ENCODE measurements around the gene LRRFIP2. TPM values are rescaled to one million over a fixed set of nuclear protein-coding genes. Genes with fewer than 3 reads are reported as not detected.
A peak's percentile ranks its signal among the peaks of the same experiment; 100 is the strongest.

LRRFIP2 gene
- total RNA-seq, 2 donors from 2014 or later: 102 to 134 TPM

GRCh38 chr3:37026851-37027250 lies 147.5 kb downstream of the LRRFIP2 start:
- H3K4me3 ChIP-seq: no peak overlapping the region
- H3K27ac ChIP-seq: no peak overlapping the region
- H3K9me3 ChIP-seq: no peaks in the 10 kb centered on the region
- TF ChIP-seq POLR2A (IDR thresholded peaks at IDR 0.05) (no peak), POLR2AphosphoS5 (IDR thresholded peaks at IDR 0.05) (no peak), CTCF (IDR thresholded peaks at IDR 0.05) (no peak)
- DNase-seq (ENCODE audit: low spot score): no peak
- peaks cover 9% of the 10 kb centered on the region for H3K4me1 ChIP-seq (replicated peaks)
- no peaks in the 10 kb centered on the region for H3K36me3 ChIP-seq
- H3K27me3 ChIP-seq (replicated peaks; ENCODE audit: insufficient read depth): no peaks in the 10 kb centered on the region
- intact Hi-C loops (cut with DNase I): no loop called here
- 93% methylated on average over 5 of the region's 5 CpGs for WGBS

- intact Hi-C loops (cut with DNase I): loop anchor here (2.0 kb wide), 1 partner anchor 187 kb away; no protein-coding TSS in a partner anchor
- TF ChIP-seq POLR2AphosphoS5 (IDR thresholded peaks at IDR 0.05): no peak
- no peak for TF ChIP-seq CTCF (IDR thresholded peaks at IDR 0.05)
- TF ChIP-seq POLR2A (IDR thresholded peaks at IDR 0.05): no peak
- H3K36me3 ChIP-seq: no peaks in the 10 kb centered on the region
- H3K4me3 ChIP-seq: no peak overlapping the region
- H3K27ac ChIP-seq: no peak overlapping the region
- peaks cover 4% of the 10 kb centered on the region for H3K4me1 ChIP-seq (replicated peaks)
- 97% methylated on average over 3 of the region's 3 CpGs for WGBS
- DNase-seq (ENCODE audit: low spot score): no peak
- no peaks in the 10 kb centered on the region for H3K27me3 ChIP-seq (replicated peaks; ENCODE audit: insufficient read depth)
- no peaks in the 10 kb centered on the region for H3K9me3 ChIP-seq
Measured at GRCh38 chr3:37025561-37026335, 148.6 kb downstream of the LRRFIP2 start.

- intact Hi-C loops (cut with DNase I): loop anchor here (2.0 kb wide), 1 partner anchor 188 kb away; no protein-coding TSS in a partner anchor
- peaks cover 4% of the 10 kb centered on the region for H3K4me1 ChIP-seq (replicated peaks)
- H3K27ac ChIP-seq: no peak overlapping the region
- WGBS: 99% methylated on average over 3 of the region's 3 CpGs
- TF ChIP-seq POLR2AphosphoS5 (IDR thresholded peaks at IDR 0.05) (no peak), CTCF (IDR thresholded peaks at IDR 0.05) (no peak), POLR2A (IDR thresholded peaks at IDR 0.05) (no peak)
- no peaks in the 10 kb centered on the region for H3K27me3 ChIP-seq (replicated peaks; ENCODE audit: insufficient read depth)
- no peak overlapping the region for H3K4me3 ChIP-seq
- no peak for DNase-seq (ENCODE audit: low spot score)
- no peaks in the 10 kb centered on the region for H3K9me3 ChIP-seq
- H3K36me3 ChIP-seq: no peaks in the 10 kb centered on the region
Measured at GRCh38 chr3:37024820-37025405, 149.5 kb downstream of the LRRFIP2 start.

GRCh38 chr3:37024092-37024491 lies 150.3 kb downstream of the LRRFIP2 start:
- 75% methylated on average over 2 of the region's 2 CpGs for WGBS
- Histone ChIP-seq H3K9me3 (no peaks in the 10 kb centered on the region), H3K27me3 (replicated peaks; ENCODE audit: insufficient read depth) (no peaks in the 10 kb centered on the region), H3K4me1 (replicated peaks) (peaks cover 4% of the 10 kb centered on the region), H3K27ac (peak overlapping the region in 1 of 2 donors; percentile 49), H3K4me3 (no peak overlapping the region), H3K36me3 (no peaks in the 10 kb centered on the region)
- peak in 3 of 4 experiments; percentile 44 to 81 (median 69) for TF ChIP-seq CTCF (IDR thresholded peaks at IDR 0.05)
- peak; percentile 42 for TF ChIP-seq POLR2AphosphoS5 (IDR thresholded peaks at IDR 0.05)
- TF ChIP-seq POLR2A (IDR thresholded peaks at IDR 0.05): no peak
- no peak for DNase-seq (ENCODE audit: low spot score)
- intact Hi-C loops (cut with DNase I): loop anchor here (2.0 kb wide), 1 partner anchor 189 kb away; no protein-coding TSS in a partner anchor
